ENCODE data around the gene LGR5. TPM values are rescaled to one million over a fixed set of nuclear protein-coding genes. Genes with fewer than 3 reads are reported as not detected.

LGR5 gene
- 1 to 10 TPM; 1.8 to 7.4 TPM for total RNA-seq

DNA sequence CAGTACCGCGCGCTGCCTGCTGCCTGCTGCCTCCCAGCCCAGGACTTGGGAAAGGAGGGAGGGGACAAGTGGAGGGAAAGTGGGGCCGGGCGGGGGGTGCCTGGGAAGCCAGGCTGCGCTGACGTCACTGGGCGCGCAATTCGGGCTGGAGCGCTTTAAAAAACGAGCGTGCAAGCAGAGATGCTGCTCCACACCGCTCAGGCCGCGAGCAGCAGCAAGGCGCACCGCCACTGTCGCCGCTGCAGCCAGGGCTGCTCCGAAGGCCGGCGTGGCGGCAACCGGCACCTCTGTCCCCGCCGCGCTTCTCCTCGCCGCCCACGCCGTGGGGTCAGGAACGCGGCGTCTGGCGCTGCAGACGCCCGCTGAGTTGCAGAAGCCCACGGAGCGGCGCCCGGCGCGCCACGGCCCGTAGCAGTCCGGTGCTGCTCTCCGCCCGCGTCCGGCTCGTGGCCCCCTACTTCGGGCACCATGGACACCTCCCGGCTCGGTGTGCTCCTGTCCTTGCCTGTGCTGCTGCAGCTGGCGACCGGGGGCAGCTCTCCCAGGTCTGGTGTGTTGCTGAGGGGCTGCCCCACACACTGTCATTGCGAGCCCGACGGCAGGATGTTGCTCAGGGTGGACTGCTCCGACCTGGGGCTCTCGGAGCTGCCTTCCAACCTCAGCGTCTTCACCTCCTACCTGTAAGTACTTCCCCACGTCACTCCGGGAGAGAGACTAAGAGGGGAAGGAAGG, at the start of gene LGR5:
Gene LGR5 (plus strand): TSS at position 186 of the 732 bp plus-strand sequence. CDS start 283 bp downstream, at position 469.
- Histone ChIP-seq H3K27me3 (replicated peaks; ENCODE audit: insufficient read depth) (no peaks in the 10 kb centered on the region), H3K27ac (peak within 1 kb of the TSS in 1 of 2 donors; percentile 15), H3K9me3 (no peaks in the 10 kb centered on the region), H3K36me3 (no peaks in the 10 kb centered on the region), H3K4me1 (ENCODE audit: control insufficient read depth in 1 of 2, low read depth in 2 of 2) (peaks cover 0 to 10% of the 10 kb centered on the region in 2 donors), H3K4me3 (peak within 1 kb of the TSS; percentile 79)
- TF ChIP-seq CTCF (IDR thresholded peaks at IDR 0.05): no peak
- ATAC-seq (ENCODE audit: insufficient number of reproducible peaks, low FRiP score, low read depth): no peak
- no peak for DNase-seq (ENCODE audit: low spot score)

GRCh38 chr12:71392521-71393145, 47.0 kb upstream of the LGR5 start:
- Histone ChIP-seq H3K4me3 (no peak overlapping the region), H3K9me3 (no peaks in the 10 kb centered on the region), H3K27ac (no peak overlapping the region), H3K36me3 (no peaks in the 10 kb centered on the region), H3K4me1 (ENCODE audit: control insufficient read depth in 1 of 2, low read depth in 2 of 2) (peaks cover 0 to 3% of the 10 kb centered on the region in 2 donors), H3K27me3 (replicated peaks; ENCODE audit: insufficient read depth) (no peaks in the 10 kb centered on the region)
- DNase-seq (ENCODE audit: low spot score) (no peak), ATAC-seq (ENCODE audit: insufficient number of reproducible peaks, low FRiP score, low read depth) (peak; percentile 52)
- peak; percentile 76 for TF ChIP-seq CTCF (IDR thresholded peaks at IDR 0.05)

- Histone ChIP-seq H3K27me3 (replicated peaks; ENCODE audit: insufficient read depth) (no peaks in the 10 kb centered on the region), H3K4me3 (no peak overlapping the region), H3K9me3 (no peaks in the 10 kb centered on the region), H3K4me1 (ENCODE audit: control insufficient read depth in 1 of 2, low read depth in 2 of 2) (peaks cover 0 to 6% of the 10 kb centered on the region in 2 donors), H3K27ac (no peak overlapping the region), H3K36me3 (no peaks in the 10 kb centered on the region)
- no peak for TF ChIP-seq CTCF (IDR thresholded peaks at IDR 0.05)
- no peak for DNase-seq (ENCODE audit: low spot score)
- no peak for ATAC-seq (ENCODE audit: insufficient number of reproducible peaks, low FRiP score, low read depth)
Measured at GRCh38 chr12:71393625-71394024, 46.0 kb upstream of the LGR5 start.

- no peak for ATAC-seq (ENCODE audit: insufficient number of reproducible peaks, low FRiP score, low read depth)
- TF ChIP-seq CTCF (IDR thresholded peaks at IDR 0.05): no peak
Measured at GRCh38 chr12:71397433-71397954, 42.1 kb upstream of the LGR5 start.

DNA sequence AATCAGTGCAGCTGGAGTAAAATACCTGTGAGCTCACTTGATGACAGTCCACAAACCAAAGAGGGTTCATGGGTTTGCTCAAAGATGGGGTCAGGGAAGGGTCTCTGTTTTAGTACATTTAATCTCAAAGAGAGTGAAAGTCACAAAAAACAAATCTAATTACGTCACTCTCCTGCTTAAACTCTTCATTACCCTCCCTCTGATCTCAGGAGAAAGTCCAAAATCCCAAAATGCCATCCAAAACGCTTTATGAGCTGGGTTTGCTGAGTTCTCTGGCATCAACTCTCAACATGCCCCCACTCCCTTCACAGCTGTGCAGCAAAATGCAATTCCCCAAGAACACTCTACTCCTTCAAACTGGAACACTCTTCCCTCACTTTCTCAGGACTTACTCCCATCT, 40.4 kb upstream of the LGR5 start:
- no peak for TF ChIP-seq CTCF (IDR thresholded peaks at IDR 0.05)
- H3K36me3 ChIP-seq: no peaks in the 10 kb centered on the region
- H3K27me3 ChIP-seq (replicated peaks; ENCODE audit: insufficient read depth): no peaks in the 10 kb centered on the region
- no peak for ATAC-seq (ENCODE audit: insufficient number of reproducible peaks, low FRiP score, low read depth)
- no peak overlapping the region for H3K4me3 ChIP-seq
- no peak for DNase-seq (ENCODE audit: low spot score)
- H3K27ac ChIP-seq: no peak overlapping the region
- H3K4me1 ChIP-seq (ENCODE audit: control insufficient read depth in 1 of 2, low read depth in 2 of 2): peaks cover 0 to 6% of the 10 kb centered on the region in 2 donors
- no peaks in the 10 kb centered on the region for H3K9me3 ChIP-seq

More at GRCh38 chr12:71397433-71397954, 42.1 kb upstream of the LGR5 start:
- Histone ChIP-seq H3K4me3 (no peak overlapping the region), H3K9me3 (no peaks in the 10 kb centered on the region), H3K27ac (no peak overlapping the region), H3K27me3 (replicated peaks; ENCODE audit: insufficient read depth) (no peaks in the 10 kb centered on the region), H3K4me1 (ENCODE audit: control insufficient read depth in 1 of 2, low read depth in 2 of 2) (peaks cover 0 to 6% of the 10 kb centered on the region in 2 donors), H3K36me3 (no peaks in the 10 kb centered on the region)
- DNase-seq (ENCODE audit: low spot score): no peak

Data from thoracic aorta (tissue), 2 donors.